Erythroblast (primary cell): Measurements from ENCODE around the gene KRIT1.

Experiments used
- GATA1 ChIP-seq: IDR thresholded peaks from 2 replicates; pipeline ENCODE4 v1.6.1; 2011; ENCODE audit warnings: low read depth, mild to moderate bottlenecking, control low read depth, low read length, moderate library complexity
- POLR2A ChIP-seq: IDR thresholded peaks from 2 replicates; pipeline ENCODE4 v1.6.1; 2011; ENCODE audit warnings: mild to moderate bottlenecking, low read length

DNA sequence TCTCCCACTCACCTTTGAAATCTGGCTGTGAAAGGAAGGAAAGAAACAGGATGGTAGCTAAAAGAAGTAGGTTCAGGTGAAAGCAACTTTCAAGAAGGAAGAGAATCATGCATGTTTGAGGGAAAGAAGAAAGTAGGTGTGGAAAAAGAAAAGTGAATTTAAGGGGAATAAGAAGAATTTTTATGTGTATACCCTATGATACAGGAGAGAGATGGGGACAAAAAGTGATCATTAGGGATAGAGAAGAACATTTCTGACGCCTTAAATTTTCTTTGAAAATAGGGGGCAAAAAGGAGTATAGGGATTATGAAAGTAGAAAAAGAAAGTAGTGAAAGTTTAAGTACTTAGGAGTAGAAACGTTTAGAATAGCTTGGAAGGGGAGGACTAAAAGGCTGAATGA is 15.2 kb downstream of the KRIT1 start:
- TF ChIP-seq POLR2A (no peak), GATA1 (no peak)
